Gastrocnemius medialis (tissue), 4 donors: Measurements from ENCODE around the gene CTBS.

Source experiments
- POLR2A ChIP-seq, 2 donors: fragments of 450-650 bp; IDR thresholded peaks; one replicate each; pipeline ENCODE4 v1.6.1; 2017; ENCODE audit warnings: antibody characterized with exemption in 2 of 2, mild to moderate bottlenecking in 2 of 2, moderate library complexity in 2 of 2
- TF ChIP-seq, protein P1 (sequence below), 5 experiments: fragments of 450-650 bp in 3 of 5; fragments of 200-600 bp in 2 of 5; sonication (generic) in 2 of 5; IDR thresholded peaks in 4 of 5; conservative IDR thresholded peaks in 1 of 5; 1 replicate in 4 of 5; 2 replicates in 1 of 5; pipeline ENCODE4 v1.5.1; 2016 to 2019; ENCODE audit warnings: antibody characterized with exemption in 5 of 5, mild to moderate bottlenecking in 3 of 5, moderate library complexity in 3 of 5

- TF ChIP-seq, protein P1, sequence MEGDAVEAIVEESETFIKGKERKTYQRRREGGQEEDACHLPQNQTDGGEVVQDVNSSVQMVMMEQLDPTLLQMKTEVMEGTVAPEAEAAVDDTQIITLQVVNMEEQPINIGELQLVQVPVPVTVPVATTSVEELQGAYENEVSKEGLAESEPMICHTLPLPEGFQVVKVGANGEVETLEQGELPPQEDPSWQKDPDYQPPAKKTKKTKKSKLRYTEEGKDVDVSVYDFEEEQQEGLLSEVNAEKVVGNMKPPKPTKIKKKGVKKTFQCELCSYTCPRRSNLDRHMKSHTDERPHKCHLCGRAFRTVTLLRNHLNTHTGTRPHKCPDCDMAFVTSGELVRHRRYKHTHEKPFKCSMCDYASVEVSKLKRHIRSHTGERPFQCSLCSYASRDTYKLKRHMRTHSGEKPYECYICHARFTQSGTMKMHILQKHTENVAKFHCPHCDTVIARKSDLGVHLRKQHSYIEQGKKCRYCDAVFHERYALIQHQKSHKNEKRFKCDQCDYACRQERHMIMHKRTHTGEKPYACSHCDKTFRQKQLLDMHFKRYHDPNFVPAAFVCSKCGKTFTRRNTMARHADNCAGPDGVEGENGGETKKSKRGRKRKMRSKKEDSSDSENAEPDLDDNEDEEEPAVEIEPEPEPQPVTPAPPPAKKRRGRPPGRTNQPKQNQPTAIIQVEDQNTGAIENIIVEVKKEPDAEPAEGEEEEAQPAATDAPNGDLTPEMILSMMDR (IDR thresholded peaks at IDR 0.05 in 4 of 5, conservative IDR thresholded peaks at IDR 0.05 in 1 of 5), result no peak
- TF ChIP-seq POLR2A (IDR thresholded peaks at IDR 0.05), result no peak
These were observed 45.3 kb upstream of the CTBS start for GRCh38 chr1:84619383-84620102.
